Fibroblast of upper back skin (primary cell): ENCODE data around the gene TSPAN9.
A peak's percentile ranks its signal among the peaks of the same experiment; 100 is the strongest.

Source experiments
- DNase-seq: peaks from one replicate; pipeline ENCODE4 v3.0.0-alpha.2; 2013

Gene TSPAN9

GRCh38 chr12:3281588-3282383 is 204.6 kb downstream of the TSPAN9 start:
- DNase-seq: no peak

DNA sequence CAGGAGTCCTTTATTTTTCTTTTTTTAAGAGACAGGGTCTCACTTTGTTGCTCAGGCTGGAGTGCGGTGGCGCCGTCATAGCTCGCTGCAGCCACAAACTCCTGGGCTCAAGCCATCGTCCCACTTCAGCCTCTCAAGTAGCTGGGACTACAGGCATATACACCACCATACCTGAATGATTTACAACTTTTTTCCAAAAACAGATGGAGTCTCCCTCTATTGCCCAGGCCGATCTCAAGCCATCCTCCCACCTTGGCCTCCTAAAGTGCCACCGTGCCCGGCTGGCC is 205.1 kb downstream of the TSPAN9 start:
- no peak for DNase-seq

DNA sequence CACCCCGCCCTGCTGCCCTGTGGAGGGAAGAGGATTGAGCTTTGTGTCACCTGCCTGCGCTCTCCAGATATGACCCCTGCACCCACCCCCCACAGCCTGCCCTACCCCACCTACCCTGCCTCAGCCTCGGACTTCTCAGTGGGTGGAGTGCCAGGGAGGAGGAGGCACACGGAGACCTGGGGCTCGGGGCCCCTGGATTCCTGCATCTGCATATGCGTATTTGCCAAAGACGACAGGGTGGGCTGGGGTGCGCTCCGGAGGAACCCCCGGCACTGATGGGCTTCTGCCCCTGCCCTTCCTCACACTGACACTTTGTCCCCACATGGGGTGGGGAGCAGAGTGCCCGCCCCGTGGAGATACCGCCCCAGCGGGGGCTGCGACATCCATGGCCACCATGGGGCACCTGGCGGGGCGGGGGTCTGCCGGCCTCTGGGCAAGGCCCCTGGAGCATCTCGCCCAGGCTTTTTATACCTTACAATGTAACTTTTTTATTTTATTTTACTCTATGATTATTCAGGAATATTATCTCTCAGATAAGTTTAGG is 206.0 kb downstream of the TSPAN9 start:
- no peak for DNase-seq

DNA sequence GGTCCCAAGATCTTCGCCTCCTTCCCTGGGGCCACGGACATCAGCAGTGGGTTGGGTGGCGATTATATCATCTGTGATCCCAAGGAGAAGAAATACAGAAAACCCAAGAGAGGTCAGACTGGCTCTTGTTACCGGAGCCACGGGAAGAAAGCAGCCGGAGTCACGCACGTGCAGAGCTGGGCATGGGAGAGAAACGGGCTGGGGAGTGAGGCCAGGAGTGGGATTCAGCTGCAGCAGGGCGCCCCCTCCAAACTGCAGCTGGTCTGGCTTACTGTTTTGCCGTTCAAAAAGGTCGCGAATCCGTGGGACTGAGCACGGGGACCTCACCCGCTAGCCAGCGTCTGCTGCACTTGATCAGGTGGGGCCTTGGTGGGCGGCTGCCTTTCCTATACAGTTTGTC is 207.2 kb downstream of the TSPAN9 start:
- DNase-seq: no peak

DNA sequence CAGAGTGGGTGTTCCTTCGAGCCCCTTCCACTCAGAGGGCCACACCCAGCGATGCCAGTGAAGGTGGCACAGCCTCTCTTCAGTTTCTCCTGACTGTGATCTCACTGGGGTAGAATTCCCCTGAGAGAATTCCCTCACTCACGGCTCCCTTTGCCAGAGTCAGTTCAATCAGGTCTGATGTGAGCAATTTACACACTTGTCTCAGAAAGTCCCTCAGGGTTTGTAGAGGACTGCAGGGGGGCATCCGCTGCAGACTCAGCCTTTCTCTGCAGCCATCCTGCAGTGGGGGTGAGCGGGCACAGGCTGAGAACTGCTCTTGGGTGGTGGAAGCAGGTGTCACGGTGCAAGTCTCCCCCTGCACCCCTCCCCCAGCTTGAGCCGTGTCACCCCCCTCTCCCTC is 208.4 kb downstream of the TSPAN9 start:
- DNase-seq: no peak

DNA sequence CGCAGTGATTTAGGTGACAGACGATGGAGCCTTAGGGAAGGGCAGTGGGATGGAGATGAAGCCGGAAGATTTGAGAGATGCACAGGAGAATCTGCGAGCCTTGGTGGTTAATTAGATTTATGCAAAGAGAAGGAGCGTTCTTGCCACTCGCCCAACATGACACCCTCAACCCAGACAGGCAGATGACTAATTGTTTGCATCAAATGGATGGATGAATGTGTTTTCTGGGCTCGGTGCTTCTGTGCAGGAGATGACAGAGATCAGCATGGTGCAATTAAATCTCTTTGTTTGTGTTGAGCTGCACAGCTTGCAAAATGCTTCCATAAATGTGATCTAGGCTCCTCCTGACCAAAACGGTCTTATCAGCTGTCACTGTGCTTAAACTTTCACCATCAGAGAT is 211.5 kb downstream of the TSPAN9 start:
- DNase-seq: no peak

DNA sequence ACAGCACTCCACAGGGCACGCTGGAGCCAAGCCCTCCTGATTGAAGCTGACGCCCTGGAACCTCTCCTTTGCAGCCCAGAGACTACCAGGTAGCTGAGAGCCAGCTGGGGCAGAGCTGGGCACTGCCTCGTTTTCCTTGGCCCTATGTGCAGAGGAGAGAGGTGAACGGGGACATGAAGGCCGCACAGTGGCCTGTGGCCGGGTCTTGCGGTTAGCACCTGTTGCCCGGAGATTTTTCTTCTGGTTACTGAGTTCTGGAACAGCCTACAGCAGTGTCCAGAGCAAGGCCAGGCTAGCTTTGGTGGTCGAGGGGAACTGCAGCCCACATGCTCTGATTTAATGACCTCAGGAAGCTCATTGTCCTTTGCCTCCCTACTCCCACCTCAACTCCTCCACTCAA is 212.5 kb downstream of the TSPAN9 start:
- DNase-seq: no peak

DNA sequence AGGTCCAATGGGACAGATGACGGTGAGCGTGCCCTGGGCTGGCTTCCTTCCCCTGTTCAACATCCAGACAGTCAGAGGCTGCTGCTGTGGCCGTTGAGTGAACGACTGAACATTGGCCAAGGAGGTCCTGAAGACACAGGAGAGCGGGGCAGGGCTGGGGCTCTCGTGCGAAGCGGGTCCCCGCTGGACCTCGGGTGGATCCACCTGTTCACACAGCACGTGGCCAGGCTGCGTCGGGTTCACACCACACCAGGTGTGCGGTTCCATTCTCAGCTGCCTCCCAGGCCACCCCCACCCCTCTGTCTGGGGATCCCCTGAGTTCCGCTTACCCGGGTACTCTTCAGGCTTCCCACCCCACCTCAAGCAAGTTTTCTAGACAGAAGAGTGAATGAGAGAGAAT is 214.8 kb downstream of the TSPAN9 start:
- no peak for DNase-seq

GRCh38 chr12:3292677-3293412 is 215.7 kb downstream of the TSPAN9 start:
- no peak for DNase-seq

DNA sequence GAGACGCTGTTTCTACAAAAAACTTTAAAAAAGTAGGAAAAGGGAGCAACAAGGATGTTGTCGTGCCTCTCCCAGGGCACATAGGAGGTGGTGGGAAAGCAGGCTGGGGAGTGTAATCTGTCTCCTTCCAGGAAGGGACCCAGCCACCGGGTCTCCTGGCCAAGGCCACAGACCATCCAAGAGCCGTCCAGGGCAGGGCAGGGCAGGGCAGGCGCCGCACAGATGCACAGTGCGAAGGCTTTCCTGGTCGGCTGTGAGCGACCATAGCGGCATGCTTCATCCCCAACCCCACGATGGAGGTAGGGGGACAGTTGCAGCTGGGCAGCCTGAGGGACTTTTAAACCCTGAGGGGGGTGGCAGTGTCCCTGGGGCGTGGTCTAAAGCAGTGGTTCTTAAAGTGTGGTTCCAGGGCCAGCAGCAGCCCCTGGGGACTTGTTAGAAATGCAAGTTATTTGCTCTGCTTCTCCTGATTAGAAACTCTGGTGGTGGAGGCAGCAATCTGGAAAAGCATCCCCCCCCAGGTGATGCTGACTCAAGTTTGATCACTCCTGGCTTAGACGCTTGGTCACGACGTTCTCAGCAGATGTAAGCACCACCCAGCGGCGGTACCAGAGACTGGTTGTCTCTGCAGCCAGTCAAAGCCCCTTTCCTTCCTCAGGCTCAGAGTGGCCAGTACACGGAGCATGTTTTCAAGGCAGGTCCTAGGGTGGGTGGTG is 216.4 kb downstream of the TSPAN9 start:
- DNase-seq: peak; percentile 36

DNA sequence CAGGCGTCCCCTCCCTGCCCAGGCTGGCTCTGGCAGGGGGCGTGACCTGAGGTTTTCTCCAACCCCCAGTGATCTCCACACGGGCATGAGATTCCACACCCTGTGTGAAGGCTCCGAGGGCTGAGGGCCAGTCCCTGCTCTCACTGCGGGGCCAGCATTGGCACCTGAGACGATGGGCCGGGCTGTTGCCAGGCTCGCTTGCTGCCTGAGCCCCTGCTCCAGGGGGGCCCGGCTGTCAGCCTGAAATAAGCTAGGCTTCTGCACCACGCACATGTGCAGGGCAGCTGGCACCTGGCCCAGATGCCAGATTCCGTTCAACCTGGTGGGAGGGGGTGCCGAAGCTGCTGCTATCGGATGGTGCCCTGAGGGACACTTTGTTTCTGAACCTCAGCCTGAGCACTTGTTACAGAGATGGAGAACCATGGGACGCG is 217.3 kb downstream of the TSPAN9 start:
- no peak for DNase-seq

DNA sequence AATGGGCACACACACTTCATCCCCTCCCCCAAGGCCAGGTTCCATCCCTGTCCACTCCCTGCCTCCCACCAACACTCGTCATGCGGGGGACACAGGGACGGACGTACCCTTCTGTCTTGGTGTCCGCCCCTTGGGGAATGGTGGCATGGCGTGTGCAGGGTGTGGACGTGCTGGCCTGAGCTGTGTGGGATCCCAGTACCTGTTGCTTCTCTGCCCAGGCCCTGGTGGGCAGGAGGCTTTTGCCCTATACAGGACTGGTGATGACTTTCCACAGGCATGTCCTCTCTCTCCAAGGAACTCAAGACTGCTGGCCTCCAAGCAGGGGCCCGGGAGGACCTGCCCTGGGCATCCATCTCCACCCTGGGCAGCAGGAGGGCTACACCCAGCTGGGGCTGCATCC is 218.0 kb downstream of the TSPAN9 start:
- no peak for DNase-seq

- DNase-seq: peak; percentile 39
These were observed 218.6 kb downstream of the TSPAN9 start for GRCh38 chr12:3295646-3296408.

GRCh38 chr12:3296409-3296701 is 219.2 kb downstream of the TSPAN9 start:
- no peak for DNase-seq

GRCh38 chr12:3298603-3299002 is 221.4 kb downstream of the TSPAN9 start:
- DNase-seq: no peak

GRCh38 chr12:3299929-3300832 is 223.0 kb downstream of the TSPAN9 start:
- peak; percentile 92 for DNase-seq

- DNase-seq: no peak
These were observed 223.7 kb downstream of the TSPAN9 start for GRCh38 chr12:3300833-3301401.

DNA sequence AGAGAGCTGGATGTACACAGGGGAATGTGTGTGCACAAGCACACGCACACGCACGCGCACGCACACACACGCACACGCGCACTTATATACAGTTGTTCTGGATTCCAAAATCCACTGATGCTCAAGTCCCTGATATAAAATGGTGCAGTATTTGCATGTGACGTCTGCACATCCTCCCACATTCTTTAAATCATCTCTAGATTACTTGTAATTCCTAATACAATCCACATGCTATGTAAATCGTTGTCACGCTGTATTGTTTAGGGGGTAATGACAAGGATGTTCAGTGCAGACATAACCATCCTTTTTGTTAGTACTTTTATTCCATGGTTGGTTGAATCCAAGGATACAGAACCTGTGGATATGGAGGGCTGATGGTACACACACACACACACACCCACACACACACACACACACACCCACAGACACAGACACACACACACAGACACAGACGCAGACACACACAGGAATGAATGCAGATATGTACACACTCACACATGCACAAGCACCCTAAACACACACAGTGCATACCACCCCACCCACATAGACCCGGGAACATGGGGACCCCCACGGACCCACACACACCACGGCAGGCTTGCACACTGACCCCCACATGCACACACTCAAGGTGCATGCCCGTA is 225.3 kb downstream of the TSPAN9 start:
- DNase-seq: peak; percentile 54

DNA sequence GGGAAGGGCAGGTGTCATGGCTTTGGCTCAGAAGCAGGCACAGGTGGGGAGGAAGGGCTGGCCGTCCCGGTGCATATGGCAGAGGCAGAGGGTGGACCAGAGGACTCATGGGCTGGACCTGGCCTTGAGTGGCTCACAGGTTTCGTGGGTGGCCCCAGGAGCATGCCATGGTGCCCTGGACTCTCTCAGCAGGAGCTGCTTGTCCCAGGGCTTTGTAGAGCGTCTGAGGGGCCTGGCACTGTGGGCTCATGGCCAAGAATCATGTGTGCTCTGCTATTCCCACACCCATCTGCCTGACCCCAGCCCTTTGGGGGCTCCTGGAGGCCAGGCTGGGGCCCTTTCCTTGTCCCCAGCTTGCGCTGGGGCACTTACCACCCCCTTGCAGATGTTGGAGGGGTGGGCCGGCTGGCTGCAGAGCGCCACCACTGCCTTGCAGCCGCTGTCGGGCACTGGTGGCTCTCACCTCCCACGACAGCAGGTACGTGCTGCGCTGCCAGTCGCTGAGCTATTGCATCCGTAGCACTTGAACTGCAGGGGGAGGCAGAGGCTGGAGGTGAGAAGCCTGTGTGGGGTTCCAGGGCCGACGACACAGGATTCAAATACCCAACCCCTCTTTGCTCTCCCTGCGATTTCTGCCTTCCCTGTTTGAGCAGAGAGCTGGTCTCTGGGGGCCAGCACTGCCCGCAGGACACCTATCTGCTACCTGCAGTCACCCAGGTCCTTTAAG is 226.4 kb downstream of the TSPAN9 start:
- no peak for DNase-seq

DNA sequence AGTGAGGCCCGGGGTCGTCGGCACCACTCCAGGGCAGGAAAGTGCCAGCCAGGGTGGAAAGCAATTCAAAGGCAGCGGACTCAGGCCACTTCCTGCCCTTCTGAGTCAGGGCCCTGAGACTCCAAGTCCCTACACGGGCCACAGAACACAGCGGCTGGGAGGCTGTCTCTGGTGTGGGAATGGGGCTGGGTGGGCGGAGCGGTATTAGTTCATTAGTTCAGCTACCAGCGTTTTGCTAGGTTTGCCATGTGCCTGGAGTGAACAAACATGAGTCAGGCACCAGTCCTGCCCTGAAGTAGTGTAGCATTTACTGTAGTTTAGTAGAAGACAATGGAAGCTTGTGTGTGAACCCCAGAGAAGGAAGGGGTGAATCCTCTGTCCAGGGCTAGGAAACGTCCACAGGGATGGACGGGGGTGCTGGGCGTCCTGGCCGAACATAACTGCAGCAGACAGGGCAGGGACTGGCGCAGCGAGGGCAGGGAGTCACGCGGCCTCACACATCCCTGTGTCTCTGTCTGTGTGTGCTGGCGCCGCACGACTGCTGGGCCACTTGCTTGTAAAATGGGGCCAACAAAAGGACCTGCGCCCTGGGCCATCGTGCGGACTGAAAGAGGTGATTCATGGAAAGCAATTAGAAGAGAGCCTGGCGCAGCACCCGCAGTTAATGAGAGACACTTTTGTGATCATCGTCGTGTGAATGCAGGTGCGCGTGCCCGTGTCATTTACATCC is 227.4 kb downstream of the TSPAN9 start:
- peak; percentile 60 for DNase-seq
